Rectal smooth muscle tissue (tissue), 1 donor: ENCODE data around the gene RGPD8.
A peak's percentile ranks its signal among the peaks of the same experiment; 100 is the strongest.
"Not testable (repeated sequence)": the region's sequence is repeated elsewhere in the genome, so short reads cannot be mapped to it uniquely, and the experiment has no call there.

Experiments used
- H3K27ac ChIP-seq: one replicate; pipeline ENCODE4 v1.7.0; 2013; ENCODE audit warnings: low read depth, low read length, inconsistent platforms
- H3K27me3 ChIP-seq: one replicate; pipeline ENCODE4 v1.7.0; 2013; ENCODE audit warnings: low read length; ENCODE audit not compliant: control insufficient read depth, insufficient read depth
- H3K36me3 ChIP-seq: one replicate; pipeline ENCODE4 v1.7.0; 2013; ENCODE audit warnings: low read length; ENCODE audit not compliant: control insufficient read depth, insufficient read depth
- H3K4me1 ChIP-seq: one replicate; pipeline ENCODE4 v1.7.0; 2013; ENCODE audit warnings: low read length; ENCODE audit not compliant: control insufficient read depth, insufficient read depth
- H3K4me3 ChIP-seq: one replicate; pipeline ENCODE4 v1.7.0; 2013; ENCODE audit warnings: low read length
- H3K9ac ChIP-seq: one replicate; pipeline ENCODE4 v1.7.0; 2013; ENCODE audit warnings: low read length

RGPD8 gene

DNA sequence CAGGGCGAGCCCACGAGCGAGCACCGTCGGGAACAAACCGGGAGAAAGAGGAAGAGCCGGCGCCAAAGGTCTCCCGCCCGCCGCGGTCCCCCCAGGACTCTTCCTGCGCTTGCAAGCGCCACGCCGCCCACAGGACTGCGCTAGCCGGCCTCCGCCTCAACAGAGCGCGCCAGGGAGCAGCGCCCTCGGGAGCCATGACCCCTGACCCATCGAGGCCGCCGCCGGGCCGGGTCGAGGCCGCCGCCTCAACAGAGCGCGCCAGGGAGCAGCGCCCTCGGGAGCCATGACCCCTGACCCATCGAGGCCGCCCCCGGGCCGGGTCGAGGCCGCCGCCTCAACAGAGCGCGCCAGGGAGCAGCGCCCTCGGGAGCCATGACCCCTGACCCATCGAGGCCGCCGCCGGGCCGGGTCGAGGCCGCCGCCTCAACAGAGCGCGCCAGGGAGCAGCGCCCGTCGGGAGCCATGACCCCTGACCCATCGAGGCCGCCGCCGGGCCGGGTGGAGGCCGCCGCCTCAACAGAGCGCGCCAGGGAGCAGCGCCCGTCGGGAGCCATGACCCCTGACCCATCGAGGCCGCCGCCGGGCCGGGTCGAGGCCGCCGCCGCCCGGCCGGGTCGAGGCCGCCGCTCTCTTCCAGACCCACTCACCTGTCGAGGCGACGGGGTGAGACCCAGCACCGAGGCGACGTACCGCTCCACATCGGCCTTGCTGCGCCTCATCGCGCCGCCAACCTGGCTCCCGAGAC is 538 bp downstream of the RGPD8 start:
- not testable (repeated sequence) for H3K36me3 ChIP-seq, H3K9ac ChIP-seq, H3K27me3 ChIP-seq, H3K4me1 ChIP-seq
- Histone ChIP-seq H3K4me3 (peak overlapping the region; percentile 58), H3K27ac (peak overlapping the region; percentile 61)

DNA sequence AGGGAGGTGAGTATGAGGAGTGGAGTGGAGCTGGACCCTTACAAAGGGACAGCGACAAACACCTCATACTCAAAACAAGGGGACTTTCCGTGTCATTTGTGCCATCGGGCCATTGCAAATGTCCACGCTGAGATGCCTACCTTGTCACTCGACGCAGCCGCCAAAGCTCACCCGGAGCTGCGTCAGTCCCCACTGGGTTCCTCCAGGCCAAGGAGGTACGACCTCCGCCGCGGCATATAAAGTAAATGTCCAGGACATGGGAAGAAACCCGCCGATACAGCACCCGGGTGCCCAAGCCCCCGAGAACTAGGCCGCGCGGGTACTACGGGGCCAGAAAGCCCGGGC is 1.1 kb downstream of the RGPD8 start:
- not testable (repeated sequence) for H3K27me3 ChIP-seq, H3K36me3 ChIP-seq, H3K9ac ChIP-seq, H3K4me1 ChIP-seq
- H3K4me3 ChIP-seq = peak overlapping the region; percentile 58
- peak overlapping the region; percentile 56 for H3K27ac ChIP-seq

DNA sequence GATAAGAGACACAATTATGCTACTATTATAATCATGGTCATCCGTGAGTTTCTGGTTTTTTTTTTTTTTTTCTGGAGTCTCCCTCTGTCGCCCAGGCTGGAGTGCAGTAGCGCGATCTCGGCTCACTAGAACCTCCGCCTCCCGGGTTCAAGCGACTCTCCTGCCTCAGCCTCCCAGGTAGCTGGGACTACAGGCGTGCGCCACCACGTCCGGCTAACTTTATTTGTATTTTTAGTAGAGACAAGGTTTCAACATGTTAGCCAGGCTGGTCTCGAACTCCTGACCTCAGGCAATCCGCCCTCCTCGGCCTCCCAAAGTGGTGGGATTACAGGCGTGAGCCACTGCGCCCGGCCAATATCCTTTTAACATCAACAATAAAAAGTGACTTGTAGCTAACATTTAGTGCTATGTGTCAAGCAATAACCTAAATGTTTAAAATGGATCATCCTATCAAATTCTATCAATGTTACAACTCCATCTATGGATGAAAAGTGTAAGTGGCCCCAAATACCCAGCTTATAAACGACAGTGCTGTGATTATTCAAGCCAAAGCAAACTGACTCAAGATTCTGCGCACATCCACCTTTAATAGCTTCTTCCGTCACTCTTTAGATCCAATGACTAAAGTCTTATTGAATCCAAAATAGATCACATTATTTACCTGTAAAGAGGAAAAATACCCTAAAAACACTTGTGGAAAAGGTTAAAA is 1.7 kb downstream of the RGPD8 start:
- not testable (repeated sequence) for H3K9ac ChIP-seq, H3K27ac ChIP-seq, H3K4me3 ChIP-seq

DNA sequence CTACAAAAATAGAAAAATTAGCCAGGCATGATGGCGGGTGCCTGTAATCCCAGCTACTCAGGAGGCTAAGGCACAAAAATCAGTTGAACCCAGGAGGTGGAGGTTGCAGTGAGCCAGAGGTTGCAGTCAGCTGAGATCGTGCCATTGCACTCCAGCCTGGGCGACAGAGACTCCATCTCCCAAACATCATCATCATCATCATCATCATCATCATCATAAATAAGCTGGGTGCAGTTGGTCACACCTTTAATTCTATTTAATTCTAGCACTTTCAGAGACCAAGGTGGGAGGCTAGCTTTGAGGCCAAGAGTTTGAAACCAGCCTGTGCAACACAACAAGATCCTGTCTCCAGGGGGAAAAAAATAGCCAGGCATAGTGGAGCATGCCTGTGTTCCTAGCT is 8.9 kb downstream of the RGPD8 start:
- H3K4me1 ChIP-seq, H3K36me3 ChIP-seq, H3K27me3 ChIP-seq, H3K27ac ChIP-seq, H3K9ac ChIP-seq, H3K4me3 ChIP-seq: not testable (repeated sequence)

More for the DNA sequence above, 1.7 kb downstream of the RGPD8 start:
- H3K4me1 ChIP-seq, H3K36me3 ChIP-seq, H3K27me3 ChIP-seq: not testable (repeated sequence)

DNA sequence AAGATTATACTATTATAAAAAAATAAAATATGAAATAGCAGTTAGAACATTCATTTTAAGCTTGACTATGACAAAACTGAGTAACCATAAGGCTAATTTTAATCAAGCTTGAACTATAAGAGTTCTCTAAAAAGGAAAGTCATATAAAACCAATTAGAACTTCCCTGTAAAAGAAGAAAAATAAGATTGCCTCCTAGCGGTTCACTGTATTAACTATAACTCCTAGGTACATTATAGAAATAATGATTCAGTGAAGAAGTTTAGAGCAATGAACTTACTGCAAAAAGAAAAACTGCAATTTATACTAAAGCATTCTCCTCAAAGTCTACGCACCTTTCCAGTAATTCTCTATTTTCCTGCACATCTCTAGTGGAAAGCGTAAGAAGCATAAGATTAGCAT is 16.6 kb downstream of the RGPD8 start:
- H3K27me3 ChIP-seq, H3K4me1 ChIP-seq, H3K36me3 ChIP-seq, H3K4me3 ChIP-seq, H3K27ac ChIP-seq, H3K9ac ChIP-seq: not testable (repeated sequence)

DNA sequence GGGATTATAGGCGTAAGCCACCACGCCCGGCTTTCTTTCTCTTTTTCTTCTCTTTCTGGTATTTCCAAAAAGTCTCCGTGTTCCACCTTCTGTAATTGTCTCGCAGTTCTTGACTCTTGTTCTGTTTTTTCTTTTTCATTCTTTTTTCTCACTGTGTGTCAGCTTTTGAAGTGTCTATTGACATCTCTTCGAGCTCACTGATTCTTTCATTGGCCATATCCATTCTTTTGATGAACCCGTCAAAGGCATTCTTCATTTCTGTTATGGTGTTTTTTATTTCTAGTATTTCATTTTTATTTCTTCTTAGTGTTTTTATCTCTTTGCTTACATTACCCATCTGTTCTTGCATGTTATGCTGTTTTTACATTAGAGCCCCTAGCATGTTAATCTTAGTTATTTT is 73.4 kb downstream of the RGPD8 start:
- not testable (repeated sequence) for H3K27me3 ChIP-seq, H3K36me3 ChIP-seq, H3K4me3 ChIP-seq, H3K9ac ChIP-seq, H3K4me1 ChIP-seq, H3K27ac ChIP-seq

DNA sequence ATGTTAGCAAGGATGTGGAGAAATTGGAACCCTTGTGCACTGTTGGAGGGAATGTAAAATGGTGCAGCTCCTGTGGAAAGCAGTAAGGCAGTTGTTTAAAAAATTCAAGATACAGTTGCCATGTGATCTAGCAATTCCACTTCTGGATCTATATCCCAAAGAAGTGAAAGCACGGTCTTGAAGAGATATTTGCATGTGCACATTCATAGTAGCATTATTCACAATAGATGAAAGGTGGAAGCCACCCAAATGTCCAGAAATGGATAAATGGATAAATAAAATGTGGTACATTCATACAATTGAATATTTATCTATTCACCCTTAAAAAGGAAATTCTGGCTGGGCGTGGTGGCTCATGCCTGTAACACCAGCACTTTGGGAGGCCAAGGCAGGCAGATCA is 79.1 kb downstream of the RGPD8 start:
- not testable (repeated sequence) for H3K9ac ChIP-seq, H3K4me1 ChIP-seq, H3K4me3 ChIP-seq, H3K27me3 ChIP-seq, H3K27ac ChIP-seq, H3K36me3 ChIP-seq

DNA sequence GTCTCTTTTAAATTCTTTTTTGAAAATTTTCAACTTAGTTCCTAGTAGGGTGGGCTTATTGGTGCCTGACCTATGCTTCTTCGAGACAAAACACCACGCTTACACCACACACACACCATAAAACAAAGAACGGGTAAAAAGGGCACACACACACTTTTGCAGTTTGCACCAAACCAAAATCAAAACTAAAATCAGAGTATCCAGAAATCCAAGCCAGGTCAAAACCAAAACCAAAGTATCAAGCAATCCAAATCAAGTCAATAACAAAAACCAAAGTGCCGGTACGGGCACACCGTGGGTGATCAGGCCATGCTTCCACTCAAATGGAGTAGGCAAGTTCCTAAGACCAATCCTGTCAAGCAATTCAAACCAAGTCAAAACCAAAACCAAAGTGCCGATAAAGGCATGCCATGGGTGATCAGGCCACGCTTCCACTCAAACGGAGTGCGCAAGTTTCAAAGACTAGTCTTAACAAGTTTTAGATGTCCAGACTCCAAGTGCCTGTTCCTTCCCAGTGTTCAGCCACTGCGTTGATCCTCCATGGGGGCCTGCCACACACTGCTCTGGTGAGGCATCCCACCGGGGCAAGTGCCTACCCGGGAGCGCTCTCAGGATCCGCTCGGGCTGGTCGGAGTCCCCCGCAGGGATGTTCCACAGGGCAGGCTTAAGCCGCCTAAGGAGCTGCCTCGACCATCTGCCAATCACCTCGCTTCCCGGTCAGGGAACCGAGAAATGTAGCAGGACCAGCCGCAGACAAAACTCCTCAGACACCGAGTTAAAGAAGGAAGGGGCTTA is 80.4 kb downstream of the RGPD8 start:
- not testable (repeated sequence) for H3K27me3 ChIP-seq, H3K36me3 ChIP-seq, H3K27ac ChIP-seq, H3K4me3 ChIP-seq, H3K9ac ChIP-seq, H3K4me1 ChIP-seq

DNA sequence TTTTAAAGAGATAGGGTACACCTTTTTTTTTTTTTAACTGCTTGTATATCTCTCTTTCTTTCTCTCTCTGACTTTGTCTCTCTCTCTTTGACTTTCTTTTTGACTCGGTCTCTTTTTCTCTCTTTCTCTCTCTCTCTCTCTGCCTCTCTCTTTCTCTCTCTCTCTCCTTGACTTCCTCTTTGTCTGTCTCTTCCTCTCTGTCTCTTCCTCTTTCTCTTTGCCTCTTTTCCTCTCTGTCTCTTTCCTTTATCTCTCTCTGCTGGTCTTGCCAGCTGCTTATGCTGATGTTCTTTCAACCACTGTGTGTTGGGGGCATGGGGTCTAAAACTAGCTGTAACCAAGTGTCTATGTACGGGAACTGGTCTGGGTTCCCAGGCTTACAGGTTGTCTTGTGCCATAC is 81.2 kb downstream of the RGPD8 start:
- H3K9ac ChIP-seq, H3K4me1 ChIP-seq: not testable (repeated sequence)

DNA sequence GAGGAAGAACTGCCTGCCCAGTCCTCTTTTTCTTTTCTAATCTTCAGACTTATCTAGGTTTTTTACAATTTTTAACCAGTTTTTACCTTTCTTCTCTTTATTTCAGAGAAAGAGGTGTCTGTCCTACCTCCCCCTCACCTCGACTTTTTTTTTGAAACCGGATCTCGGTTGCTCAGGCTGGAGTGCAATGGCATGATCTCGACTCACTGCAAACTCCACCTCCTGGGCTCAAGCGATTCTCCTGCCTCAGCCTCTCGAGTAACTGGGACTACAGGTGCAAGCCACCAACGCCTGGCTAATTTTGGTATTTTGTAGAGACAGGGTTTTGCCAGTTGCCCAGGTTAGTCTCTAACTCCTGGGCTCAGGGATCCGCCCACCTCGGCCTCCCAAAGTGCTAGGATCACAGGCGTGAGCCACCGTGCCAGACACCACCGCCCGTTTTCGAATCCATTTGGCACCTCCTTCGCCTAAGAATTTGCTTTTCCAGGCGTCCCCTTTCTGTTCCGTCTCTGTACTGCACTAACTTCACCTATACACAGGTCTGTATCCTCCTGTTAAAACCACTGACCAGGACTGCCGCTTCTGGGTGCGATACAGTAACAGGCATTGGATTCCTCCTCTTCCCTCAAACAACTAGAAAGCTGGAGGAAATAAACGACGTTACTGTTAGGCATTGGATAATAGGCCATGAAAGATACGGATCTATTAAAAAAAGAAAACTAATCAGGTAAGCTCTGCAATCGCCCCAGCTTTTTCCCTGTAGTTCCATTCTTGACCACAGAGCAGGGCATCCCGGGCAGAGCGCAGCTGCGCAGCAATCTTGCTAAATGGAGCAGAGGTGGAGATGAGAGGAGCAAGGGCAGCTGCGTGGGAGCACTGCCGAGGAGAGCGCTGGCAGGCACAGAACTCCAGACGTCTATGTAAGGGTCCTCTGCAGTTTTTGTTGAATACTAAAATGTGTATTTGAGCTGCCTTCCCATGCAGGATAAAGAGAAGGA is 88.1 kb downstream of the RGPD8 start:
- Histone ChIP-seq H3K27ac (no peak overlapping the region), H3K4me1 (no peaks in the 10 kb centered on the region), H3K4me3 (no peak overlapping the region), H3K9ac (no peak overlapping the region), H3K36me3 (no peaks in the 10 kb centered on the region), H3K27me3 (no peaks in the 10 kb centered on the region)

More for the DNA sequence above, 81.2 kb downstream of the RGPD8 start:
- H3K4me3 ChIP-seq, H3K27ac ChIP-seq, H3K27me3 ChIP-seq, H3K36me3 ChIP-seq: not testable (repeated sequence)

DNA sequence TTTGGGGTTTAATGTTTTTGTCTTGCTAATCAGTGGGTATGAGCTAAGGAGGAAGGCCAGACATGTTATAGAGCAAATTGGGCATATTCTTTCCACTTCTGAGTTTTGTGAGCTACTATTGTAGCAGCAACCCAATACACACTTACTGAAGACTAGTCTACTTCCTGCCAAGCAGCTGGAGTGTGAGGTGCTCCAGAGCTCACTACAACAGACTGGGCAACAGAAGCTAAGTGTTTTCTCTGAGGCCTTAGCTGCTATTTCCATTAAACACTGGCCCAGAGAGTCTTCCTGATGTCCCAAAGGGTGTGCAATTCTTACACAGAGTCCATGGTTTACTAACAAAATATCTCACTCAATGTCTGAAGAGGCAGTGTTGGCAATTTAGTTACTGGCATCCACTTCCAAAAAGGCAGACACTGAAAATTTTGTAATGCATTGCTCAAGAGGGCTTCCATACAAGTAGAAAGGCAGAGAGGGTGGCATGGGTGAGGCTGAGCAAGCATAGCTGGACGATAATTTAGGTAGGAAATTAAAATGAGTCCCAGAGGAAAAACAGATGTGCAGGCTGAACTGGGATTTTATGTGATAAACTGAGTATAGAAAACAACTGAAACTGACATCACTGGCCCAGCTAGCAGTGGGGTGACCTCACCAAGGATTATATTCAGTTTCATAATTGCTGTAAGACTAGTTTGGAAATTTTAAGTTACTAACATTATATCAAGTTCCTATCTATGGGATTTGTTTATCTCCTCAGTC is 89.4 kb downstream of the RGPD8 start:
- H3K27ac ChIP-seq = no peak overlapping the region
- H3K27me3 ChIP-seq = no peaks in the 10 kb centered on the region
- no peak overlapping the region for H3K4me3 ChIP-seq
- H3K36me3 ChIP-seq = no peaks in the 10 kb centered on the region
- H3K4me1 ChIP-seq = no peaks in the 10 kb centered on the region
- H3K9ac ChIP-seq = no peak overlapping the region
